Fibroblast of the aortic adventitia (primary cell): ENCODE measurements around the gene GDPD5. TPM values are rescaled to one million over a fixed set of nuclear protein-coding genes. Genes with fewer than 3 reads are reported as not detected.

Source experiments
- DNase-seq: peaks from one replicate; pipeline ENCODE4 v3.0.0-alpha.2; 2010; ENCODE audit warnings: low read depth
- H3K4me3 ChIP-seq: 2 replicates; pipeline ENCODE4 v1.5.1; 2011; ENCODE audit warnings: low read depth, mild to moderate bottlenecking, control low read depth, low read length, moderate library complexity
- CTCF ChIP-seq: IDR thresholded peaks from 2 replicates; pipeline ENCODE4 v1.5.1; 2011; ENCODE audit warnings: mild to moderate bottlenecking, low read length, control low read depth, inconsistent platforms; ENCODE audit not compliant: insufficient read depth
- total RNA-seq: library from RNA; depleted of rRNA; stranded (reverse); fragments of >200 nt; gene quantifications from 2 replicates; pipeline ENCODE4 v1.2.3, GENCODE V29; 2012; ENCODE audit warnings: low replicate concordance

Gene GDPD5
- total RNA-seq, 1 donor = 5.3 TPM

GRCh38 chr11:75507571-75507970 is 18.2 kb downstream of the GDPD5 start:
- H3K4me3 ChIP-seq = no peak overlapping the region
- no peak for TF ChIP-seq CTCF
- no peak for DNase-seq

GRCh38 chr11:75506827-75507226 is 18.9 kb downstream of the GDPD5 start:
- TF ChIP-seq CTCF = no peak
- DNase-seq = no peak
- H3K4me3 ChIP-seq = no peak overlapping the region

- DNase-seq = no peak
- no peak for TF ChIP-seq CTCF
- no peak overlapping the region for H3K4me3 ChIP-seq
Measured at GRCh38 chr11:75505916-75506692, 19.6 kb downstream of the GDPD5 start.

- TF ChIP-seq CTCF = no peak
- no peak overlapping the region for H3K4me3 ChIP-seq
- DNase-seq = no peak
Measured at GRCh38 chr11:75504501-75504900, 21.2 kb downstream of the GDPD5 start.

- TF ChIP-seq CTCF = no peak
- no peak overlapping the region for H3K4me3 ChIP-seq
- no peak for DNase-seq
Measured at GRCh38 chr11:75503531-75504099, 22.1 kb downstream of the GDPD5 start.

GRCh38 chr11:75502138-75502537 is 23.6 kb downstream of the GDPD5 start:
- no peak for DNase-seq
- H3K4me3 ChIP-seq = no peak overlapping the region
- no peak for TF ChIP-seq CTCF

GRCh38 chr11:75500742-75501141 is 25.0 kb downstream of the GDPD5 start:
- TF ChIP-seq CTCF = no peak
- no peak overlapping the region for H3K4me3 ChIP-seq
- DNase-seq = no peak
